Bronchial epithelial cell (primary cell): ENCODE data around the gene OARD1. TPM values are rescaled to one million over a fixed set of nuclear protein-coding genes. Genes with fewer than 3 reads are reported as not detected.

Experiments
- DNase-seq: peaks from one replicate; pipeline ENCODE4 v3.0.0-alpha.2; 2010; ENCODE audit warnings: low read depth
- FAIRE-seq: peaks from 2 replicates; lab custom pipeline; 2011; peaks lifted over from hg19 to GRCh38; lab: Jason Lieb, UNC
- H3K27me3 ChIP-seq: 2 replicates; pipeline ENCODE4 v1.5.1; 2011; ENCODE audit warnings: low read length; ENCODE audit not compliant: control insufficient read depth, insufficient read depth
- H3K36me3 ChIP-seq: 2 replicates; pipeline ENCODE4 v1.5.1; 2011; ENCODE audit warnings: low read length; ENCODE audit not compliant: control insufficient read depth, insufficient read depth
- H3K4me3 ChIP-seq: 2 replicates; pipeline ENCODE4 v1.5.1; 2011; ENCODE audit warnings: mild to moderate bottlenecking, low read depth, low read length, control low read depth
- CTCF ChIP-seq: IDR thresholded peaks from 2 replicates; pipeline ENCODE4 v1.5.1; 2011; ENCODE audit warnings: mild to moderate bottlenecking, moderate library complexity, low read length, control low read depth, inconsistent platforms; ENCODE audit not compliant: insufficient read depth, severe bottlenecking
- total RNA-seq: library from RNA; depleted of rRNA; stranded (reverse); fragments of >200 nt; gene quantifications from 2 replicates; pipeline ENCODE4 v1.2.1, GENCODE V29; 2014

Gene OARD1
- total RNA-seq, 1 donor from 2014 or later, result 19.5 TPM

GRCh38 chr6:41058783-41059181, 13.4 kb downstream of the OARD1 start:
- Histone ChIP-seq H3K4me3 (no peak overlapping the region), H3K27me3 (no peaks in the 10 kb centered on the region), H3K36me3 (no peaks in the 10 kb centered on the region)
- FAIRE-seq (no peak), DNase-seq (no peak)
- no peak for TF ChIP-seq CTCF

GRCh38 chr6:41056768-41057490, 15.2 kb downstream of the OARD1 start:
- no peaks in the 10 kb centered on the region for H3K36me3 ChIP-seq
- no peak for TF ChIP-seq CTCF
- no peaks in the 10 kb centered on the region for H3K27me3 ChIP-seq
- H3K4me3 ChIP-seq, result no peak overlapping the region
- DNase-seq, result no peak
- no peak for FAIRE-seq

- Histone ChIP-seq H3K4me3 (no peak overlapping the region), H3K36me3 (no peaks in the 10 kb centered on the region), H3K27me3 (no peaks in the 10 kb centered on the region)
- FAIRE-seq (no peak), DNase-seq (no peak)
- TF ChIP-seq CTCF, result no peak
Observed at GRCh38 chr6:41055149-41055548, 17.0 kb downstream of the OARD1 start.

- Histone ChIP-seq H3K4me3 (no peak overlapping the region), H3K27me3 (no peaks in the 10 kb centered on the region), H3K36me3 (no peaks in the 10 kb centered on the region)
- no peak for FAIRE-seq
- no peak for TF ChIP-seq CTCF
- DNase-seq, result no peak
Observed at GRCh38 chr6:41054511-41054910, 17.6 kb downstream of the OARD1 start.

- Histone ChIP-seq H3K4me3 (no peak within 1 kb of the TSS), H3K27me3 (no peaks in the 10 kb centered on the region), H3K36me3 (no peaks in the 10 kb centered on the region)
- no peak for DNase-seq
- TF ChIP-seq CTCF, result no peak
- no peak for FAIRE-seq
Observed at GRCh38 chr6:41053041-41053440, 19.1 kb downstream of the OARD1 start, which contains the start of gene APOBEC2. TSS of gene APOBEC2 (plus strand) at chr6:41053202. CDS start at chr6:41053348, 146 bp downstream.

- DNase-seq (no peak), FAIRE-seq (no peak)
- Histone ChIP-seq H3K27me3 (no peaks in the 10 kb centered on the region), H3K36me3 (no peaks in the 10 kb centered on the region), H3K4me3 (no peak overlapping the region)
- no peak for TF ChIP-seq CTCF
Observed at GRCh38 chr6:41051873-41052272, 20.3 kb downstream of the OARD1 start.
